C4-2B (cell line): Measurements from ENCODE around the gene COL13A1.

Experiments used
- H3K27ac ChIP-seq: fragments of 450-650 bp; 2 replicates; pipeline ENCODE4 v1.5.1; 2017
- ZFX ChIP-seq: fragments of 450-650 bp; IDR thresholded peaks from 2 replicates; pipeline ENCODE4 v1.6.1; 2017
- TF ChIP-seq, protein P1 (sequence below): fragments of 450-650 bp; conservative IDR thresholded peaks from 2 replicates; pipeline ENCODE4 v1.5.1; 2017; ENCODE audit warnings: mild to moderate bottlenecking

The COL13A1 gene

GRCh38 chr10:69959911-69960310 is 158.2 kb downstream of the COL13A1 start:
- no peak for TF ChIP-seq ZFX
- TF ChIP-seq, protein P1, sequence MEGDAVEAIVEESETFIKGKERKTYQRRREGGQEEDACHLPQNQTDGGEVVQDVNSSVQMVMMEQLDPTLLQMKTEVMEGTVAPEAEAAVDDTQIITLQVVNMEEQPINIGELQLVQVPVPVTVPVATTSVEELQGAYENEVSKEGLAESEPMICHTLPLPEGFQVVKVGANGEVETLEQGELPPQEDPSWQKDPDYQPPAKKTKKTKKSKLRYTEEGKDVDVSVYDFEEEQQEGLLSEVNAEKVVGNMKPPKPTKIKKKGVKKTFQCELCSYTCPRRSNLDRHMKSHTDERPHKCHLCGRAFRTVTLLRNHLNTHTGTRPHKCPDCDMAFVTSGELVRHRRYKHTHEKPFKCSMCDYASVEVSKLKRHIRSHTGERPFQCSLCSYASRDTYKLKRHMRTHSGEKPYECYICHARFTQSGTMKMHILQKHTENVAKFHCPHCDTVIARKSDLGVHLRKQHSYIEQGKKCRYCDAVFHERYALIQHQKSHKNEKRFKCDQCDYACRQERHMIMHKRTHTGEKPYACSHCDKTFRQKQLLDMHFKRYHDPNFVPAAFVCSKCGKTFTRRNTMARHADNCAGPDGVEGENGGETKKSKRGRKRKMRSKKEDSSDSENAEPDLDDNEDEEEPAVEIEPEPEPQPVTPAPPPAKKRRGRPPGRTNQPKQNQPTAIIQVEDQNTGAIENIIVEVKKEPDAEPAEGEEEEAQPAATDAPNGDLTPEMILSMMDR = no peak
- no peak overlapping the region for H3K27ac ChIP-seq

GRCh38 chr10:69960606-69960987 is 158.9 kb downstream of the COL13A1 start:
- H3K27ac ChIP-seq = no peak overlapping the region
- TF ChIP-seq ZFX = no peak
- TF ChIP-seq, protein P1 = no peak

DNA sequence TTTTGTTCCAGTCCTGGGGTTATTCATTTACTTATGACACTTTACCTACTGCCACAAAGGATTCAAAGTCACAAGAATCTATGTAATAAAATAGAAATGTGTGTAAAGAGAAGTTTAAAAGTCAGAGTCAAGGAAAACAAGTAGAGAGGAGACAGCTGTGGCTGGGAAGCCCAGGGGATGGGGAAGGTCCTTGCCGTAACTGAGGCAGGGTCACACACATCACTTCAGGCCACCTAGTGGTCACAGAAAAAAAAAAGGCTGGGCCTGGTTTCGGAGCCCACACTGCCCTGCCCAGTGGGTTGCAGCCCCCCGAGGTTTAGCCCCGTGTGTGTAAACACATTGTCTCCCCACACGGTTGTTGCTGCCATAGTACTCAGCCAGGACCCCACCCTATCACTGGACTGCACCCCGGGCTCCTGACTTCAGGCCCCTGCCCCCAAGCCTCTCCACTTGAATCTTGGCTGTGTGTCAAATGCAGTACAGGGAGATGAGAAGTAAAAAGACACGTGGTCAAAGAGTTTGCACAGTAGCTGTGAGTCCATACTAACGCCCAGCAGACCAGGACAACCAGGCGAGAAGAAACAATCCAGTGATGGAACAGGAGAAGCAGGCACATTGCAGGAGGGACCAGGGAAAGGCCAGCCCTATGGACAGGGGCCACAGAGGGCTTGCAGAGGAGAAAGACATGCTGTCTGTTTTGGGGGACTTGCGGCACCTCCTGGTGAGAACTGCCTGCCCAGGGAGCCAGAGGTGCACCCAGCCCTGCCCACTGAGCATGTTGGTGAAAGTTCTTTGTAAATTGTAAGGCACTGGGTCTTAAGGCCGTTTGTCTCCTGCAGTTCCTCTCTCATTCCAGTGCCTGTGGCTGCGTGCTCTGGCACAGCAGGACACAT is 159.5 kb downstream of the COL13A1 start:
- H3K27ac ChIP-seq = no peak overlapping the region
- TF ChIP-seq, protein P1 = peak; percentile 76
- TF ChIP-seq ZFX = no peak

- TF ChIP-seq, protein P1 = no peak
- no peak for TF ChIP-seq ZFX
- no peak overlapping the region for H3K27ac ChIP-seq
Observed at GRCh38 chr10:69961881-69962745, 160.4 kb downstream of the COL13A1 start.

GRCh38 chr10:69962746-69963135 is 161.0 kb downstream of the COL13A1 start:
- no peak overlapping the region for H3K27ac ChIP-seq
- no peak for TF ChIP-seq ZFX
- TF ChIP-seq, protein P1 = no peak

GRCh38 chr10:69963178-69963834 is 161.6 kb downstream of the COL13A1 start:
- TF ChIP-seq ZFX = no peak
- TF ChIP-seq, protein P1 = no peak
- H3K27ac ChIP-seq = no peak overlapping the region
